Stimulated activated CD8-positive, alpha-beta memory T cell treated with anti-CD3 and anti-CD28 coated beads, Interleukin-7, amount 100 ng/mL, for 48 hours (primary cell): ENCODE data around the gene TTLL11.
"Not testable (repeated sequence)": the region's sequence is repeated elsewhere in the genome, so short reads cannot be mapped to it uniquely, and the experiment has no call there.

Experiments used
- DNase-seq, 2 donors: peaks; one replicate each; pipeline ENCODE4 v3.0.0-alpha.2; 2020; ENCODE audit warnings: low read depth in 1 of 2; ENCODE audit errors: extremely low read depth in 1 of 2

Gene TTLL11

DNA sequence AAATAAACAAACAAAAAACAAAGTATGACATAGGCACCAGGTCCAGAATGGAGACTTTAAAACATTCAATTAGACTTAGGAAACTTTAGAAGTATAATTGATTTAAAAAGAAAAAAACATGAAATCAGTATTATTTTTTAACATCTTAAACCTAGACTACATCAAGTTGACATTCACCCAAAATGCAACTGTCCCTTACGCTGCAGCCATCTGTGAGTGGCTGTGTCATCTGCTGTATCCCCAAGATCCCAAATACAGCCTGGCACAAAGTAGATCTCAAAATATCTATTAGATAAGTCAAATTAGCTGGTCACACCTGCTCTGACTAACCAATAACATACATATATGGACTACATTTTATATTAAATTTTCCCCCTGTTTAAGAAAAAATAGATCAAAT lies 7.8 kb downstream of the TTLL11 start:
- DNase-seq = no peak

DNA sequence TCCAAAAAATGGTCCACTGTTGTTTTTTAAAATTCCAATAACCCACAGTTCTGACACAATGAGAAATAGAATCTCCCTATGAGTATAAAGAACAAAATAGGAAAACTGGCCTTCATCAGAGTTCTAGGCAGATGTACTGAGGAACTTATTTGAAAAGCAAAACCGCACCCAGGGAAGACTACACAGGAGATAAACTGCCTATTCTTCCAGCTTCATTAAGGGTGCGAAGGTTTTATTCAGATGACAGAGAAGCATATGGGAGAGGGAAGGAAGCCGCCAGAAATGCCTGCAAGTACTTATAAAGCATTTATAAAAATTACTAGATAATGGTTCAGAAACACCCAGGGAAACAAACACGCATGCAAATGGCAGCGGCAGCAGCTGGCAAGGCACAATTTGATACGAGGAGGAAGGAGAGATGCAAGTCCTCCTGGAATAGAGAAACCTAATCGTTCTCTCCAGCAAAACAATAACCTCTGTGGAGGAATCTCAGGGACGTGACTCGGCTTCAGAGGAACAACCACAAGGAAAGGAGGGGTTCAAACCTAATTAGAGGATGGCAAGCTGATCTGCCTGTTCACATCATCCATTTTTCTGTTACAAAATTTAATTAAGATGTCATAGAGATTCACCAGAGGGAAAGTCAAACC lies 9.0 kb downstream of the TTLL11 start:
- no peak for DNase-seq

DNA sequence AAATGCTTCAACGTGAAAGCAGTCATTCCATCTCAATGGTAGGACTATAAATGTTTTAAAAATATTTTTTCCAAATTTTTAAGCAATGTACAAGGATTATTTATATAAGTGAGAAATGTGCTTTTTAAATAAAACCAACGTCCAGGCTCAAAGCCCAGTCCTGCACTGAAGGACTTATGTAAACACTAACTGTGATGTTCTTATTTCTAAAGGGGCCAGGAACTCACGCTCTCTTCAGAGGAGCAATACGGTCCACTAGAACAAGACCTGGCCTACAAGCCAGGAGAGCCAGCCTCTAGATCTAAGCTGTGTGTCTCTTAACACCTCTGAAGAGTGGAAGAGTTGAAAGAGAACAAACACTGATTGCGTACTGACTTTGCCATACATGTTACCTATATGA lies 12.1 kb downstream of the TTLL11 start:
- no peak for DNase-seq

DNA sequence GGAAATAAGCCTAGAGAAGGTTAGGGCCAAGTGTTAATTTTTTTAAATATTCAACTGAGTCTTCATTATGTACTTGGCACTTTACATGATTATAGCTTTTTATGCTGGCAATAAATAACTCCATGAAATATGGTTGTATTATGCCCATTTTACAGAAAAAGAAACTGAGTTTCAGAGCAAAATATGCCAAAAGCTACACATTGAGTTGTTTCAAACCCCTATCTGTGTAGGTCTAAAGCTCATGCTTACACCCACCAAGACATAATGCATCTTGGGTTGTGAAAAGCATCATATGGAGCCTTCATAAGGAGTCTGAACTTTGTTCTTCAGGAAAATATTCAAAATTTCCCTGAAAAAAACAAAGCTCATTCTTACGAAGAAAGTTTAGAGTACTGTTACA lies 14.6 kb downstream of the TTLL11 start:
- no peak for DNase-seq

DNA sequence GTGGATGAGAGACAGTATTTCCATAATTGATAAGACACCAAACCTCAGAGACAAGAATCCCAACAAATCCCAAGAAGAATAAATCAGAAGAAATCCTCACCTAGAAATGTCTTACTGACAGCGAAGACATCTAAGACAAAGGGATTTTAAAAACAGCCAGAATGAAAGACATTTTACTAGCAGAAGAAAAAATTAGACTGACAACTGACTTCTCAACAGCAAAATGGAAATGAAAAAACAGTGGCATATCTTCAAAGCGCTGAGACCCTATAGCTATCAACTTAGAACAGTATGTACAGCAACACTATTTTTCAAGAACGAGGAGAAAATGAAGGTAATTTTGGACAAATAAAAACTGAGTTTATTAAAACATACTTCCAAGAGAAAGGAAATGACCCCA lies 16.3 kb downstream of the TTLL11 start:
- no peak for DNase-seq

- DNase-seq = no peak
Measured at GRCh38 chr9:122076117-122076516, 17.0 kb downstream of the TTLL11 start.

DNA sequence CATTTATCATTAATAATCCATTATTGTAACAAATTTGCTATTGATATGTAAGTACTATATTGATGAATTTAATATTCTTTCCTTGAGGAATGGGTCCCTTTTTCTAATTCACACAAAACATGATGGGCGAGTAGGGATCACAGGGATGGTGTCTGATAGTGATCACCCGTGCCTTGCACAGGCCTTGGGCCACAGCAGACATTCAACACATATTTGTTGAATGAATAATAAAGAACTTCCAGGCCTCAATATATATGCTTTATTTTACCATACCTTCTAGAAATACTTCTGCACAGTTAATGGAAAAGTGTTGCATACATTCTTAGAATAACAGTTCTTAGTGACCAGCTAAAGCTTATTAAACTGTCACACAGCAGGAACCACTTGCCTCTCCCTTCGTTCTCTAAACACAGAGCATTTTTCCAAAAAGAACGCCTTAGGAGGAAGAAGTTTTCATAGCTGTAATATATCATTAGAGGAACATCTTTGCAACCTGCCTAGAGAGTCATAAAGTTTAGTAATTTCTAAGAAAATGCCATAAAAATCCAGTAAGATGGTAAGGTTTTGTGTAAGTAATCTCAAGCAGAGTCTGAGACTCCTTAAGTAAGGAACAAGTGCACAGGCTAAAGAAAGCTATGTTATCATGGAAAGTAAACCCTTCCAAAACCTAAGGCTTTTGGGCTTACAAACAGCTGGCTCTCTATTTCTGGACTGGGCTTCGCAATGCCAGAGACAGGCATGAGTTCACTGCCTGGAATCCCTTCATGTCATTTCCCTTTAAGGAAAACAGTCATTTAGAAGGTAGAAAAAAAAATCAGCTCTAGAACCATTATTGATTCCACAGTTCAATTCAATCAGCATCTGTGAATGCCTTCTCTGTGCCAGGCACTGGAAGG lies 17.7 kb downstream of the TTLL11 start:
- no peak for DNase-seq

GRCh38 chr9:122071715-122072114 lies 21.4 kb downstream of the TTLL11 start:
- no peak for DNase-seq

- DNase-seq = no peak
Measured at GRCh38 chr9:122070728-122071515, 22.2 kb downstream of the TTLL11 start.

GRCh38 chr9:122066680-122067079 lies 26.4 kb downstream of the TTLL11 start:
- DNase-seq = not testable (repeated sequence)

DNA sequence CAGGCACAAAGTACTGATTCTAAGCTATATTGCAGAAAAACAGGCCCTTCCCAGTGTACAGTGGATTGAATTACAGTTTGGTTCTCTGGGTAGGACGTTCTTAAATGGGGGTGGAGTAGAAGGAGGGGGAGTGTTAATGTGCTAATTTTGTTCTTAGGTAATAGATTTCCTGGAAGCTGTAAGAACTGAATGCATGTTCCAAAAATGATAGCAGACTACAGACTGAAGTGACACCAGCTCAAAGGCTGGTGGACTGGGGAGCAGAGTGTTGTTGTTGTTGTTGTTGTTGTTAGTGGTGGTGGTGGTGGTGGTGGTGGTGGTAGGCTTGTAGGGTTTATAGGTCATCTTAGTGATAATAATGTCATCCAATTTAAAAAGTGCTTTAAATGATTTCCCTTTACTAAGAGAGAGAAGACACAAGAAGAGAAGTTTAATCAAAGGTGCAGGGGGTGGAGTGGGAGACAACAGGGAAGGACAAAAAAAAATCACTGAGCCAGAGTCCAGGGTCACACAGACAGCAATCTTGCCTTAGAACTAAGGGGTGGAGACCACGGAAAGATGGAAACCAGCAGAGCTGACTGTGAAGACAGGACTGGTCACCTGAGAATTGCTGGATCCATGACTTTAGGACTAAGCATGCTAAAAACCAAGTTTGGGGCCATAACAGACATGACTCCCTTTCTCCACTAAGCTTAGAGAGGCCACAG lies 27.0 kb downstream of the TTLL11 start:
- DNase-seq = no peak

GRCh38 chr9:122060481-122060880 lies 32.6 kb downstream of the TTLL11 start:
- no peak for DNase-seq

- no peak for DNase-seq
Measured at GRCh38 chr9:122059955-122060324, 33.2 kb downstream of the TTLL11 start.

DNA sequence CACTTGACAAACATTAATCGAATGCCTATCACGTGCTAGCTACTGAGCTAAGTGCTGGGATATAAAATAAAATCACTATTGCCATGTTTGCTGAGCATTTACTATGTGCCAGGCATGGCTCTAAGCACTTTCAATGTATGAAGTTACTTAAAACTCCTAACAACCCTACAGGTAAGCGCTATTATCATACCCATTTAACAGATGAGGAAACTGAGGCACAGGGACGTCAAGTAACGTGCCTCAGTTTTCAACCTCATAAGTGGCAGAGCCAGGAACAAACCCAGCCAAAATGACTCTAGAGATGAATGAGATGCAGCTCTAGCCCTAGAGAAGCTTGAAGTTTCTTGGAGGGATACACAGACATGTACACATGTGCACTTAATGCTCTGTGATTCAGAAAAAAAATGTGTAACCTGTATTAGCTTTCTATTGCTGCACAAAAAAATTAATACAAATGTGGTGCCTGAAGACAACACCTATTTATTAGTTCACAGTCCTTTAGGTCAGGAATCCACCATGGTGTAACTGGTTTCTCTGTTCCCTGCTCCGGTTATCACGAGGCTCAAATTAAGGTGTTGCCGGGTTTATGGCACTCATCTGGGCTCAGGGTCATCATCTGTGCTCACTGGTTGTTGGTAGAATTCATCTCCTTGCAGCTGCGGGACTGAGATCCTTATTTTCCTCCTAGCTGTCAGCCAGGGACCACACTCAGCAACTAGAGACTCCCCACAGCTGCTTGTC lies 33.7 kb downstream of the TTLL11 start:
- no peak for DNase-seq

GRCh38 chr9:122058709-122059108 lies 34.4 kb downstream of the TTLL11 start:
- DNase-seq = no peak

DNA sequence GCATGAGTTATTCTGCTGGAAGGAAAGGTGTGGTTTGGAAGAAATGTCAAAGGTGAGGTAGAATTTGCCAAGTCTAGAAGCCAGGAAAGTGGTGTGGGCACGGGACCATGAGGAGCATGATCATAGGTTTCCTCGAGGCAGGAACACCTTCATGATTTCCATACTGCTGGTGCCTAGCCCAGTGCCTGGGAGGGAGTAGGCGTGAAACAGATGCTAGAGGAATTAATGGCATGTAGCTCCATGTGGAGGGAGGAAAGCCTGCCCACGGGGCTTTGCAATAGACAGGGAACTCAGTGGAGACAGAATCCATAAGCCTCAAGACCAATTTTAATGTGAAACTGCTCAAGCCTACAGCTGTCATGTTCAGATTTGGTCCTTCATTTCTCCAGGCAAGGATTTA lies 35.1 kb downstream of the TTLL11 start:
- DNase-seq = no peak

GRCh38 chr9:122057211-122057610 lies 35.9 kb downstream of the TTLL11 start:
- no peak for DNase-seq

DNA sequence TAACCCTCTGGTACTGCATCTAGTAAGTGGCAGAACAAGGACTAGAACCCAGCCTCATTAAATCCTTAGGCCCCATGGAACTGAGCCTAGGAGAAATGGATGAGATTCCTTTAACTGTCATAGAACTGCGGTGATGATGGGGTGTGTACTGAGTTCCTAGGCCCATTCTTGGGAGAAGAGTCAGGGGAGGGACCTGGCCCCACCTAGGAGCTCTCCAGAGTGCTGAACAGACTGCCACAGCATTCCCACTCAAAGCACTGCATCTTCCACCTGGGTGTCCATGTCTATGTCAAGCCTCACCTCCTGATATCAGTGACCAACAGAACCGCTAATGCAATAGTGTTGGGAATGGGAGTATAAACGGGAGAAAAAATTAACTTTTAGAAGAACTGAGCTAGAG lies 36.6 kb downstream of the TTLL11 start:
- DNase-seq = no peak

GRCh38 chr9:122055701-122056100 lies 37.4 kb downstream of the TTLL11 start:
- DNase-seq = no peak
